Adipocyte (in vitro differentiated cells): ENCODE data around the gene TASP1.
A peak's percentile ranks its signal among the peaks of the same experiment; 100 is the strongest.

Experiments used
- DNase-seq: peaks from one replicate; pipeline ENCODE4 v3.0.0-alpha.2; 2015; ENCODE audit warnings: low read depth
- H3K27me3 ChIP-seq: replicated peaks from 2 replicates; pipeline ENCODE4 v1.7.0; 2013; ENCODE audit warnings: mild to moderate bottlenecking, low read length, moderate library complexity; ENCODE audit not compliant: control insufficient read depth, insufficient read depth
- H3K36me3 ChIP-seq: 2 replicates; pipeline ENCODE4 v1.7.0; 2013; ENCODE audit warnings: low read length, mild to moderate bottlenecking, moderate library complexity; ENCODE audit not compliant: control insufficient read depth, insufficient read depth, severe bottlenecking
- H3K4me1 ChIP-seq: 2 replicates; pipeline ENCODE4 v1.7.0; 2013; ENCODE audit warnings: mild to moderate bottlenecking, low read length, moderate library complexity; ENCODE audit not compliant: control insufficient read depth, insufficient read depth
- H3K4me3 ChIP-seq: 2 replicates; pipeline ENCODE4 v1.7.0; 2013; ENCODE audit warnings: mild to moderate bottlenecking, low read length, moderate library complexity
- H3K9ac ChIP-seq: 2 replicates; pipeline ENCODE4 v1.7.0; 2013; ENCODE audit warnings: mild to moderate bottlenecking, low read length, moderate library complexity
- H3K9me3 ChIP-seq: 2 replicates; pipeline ENCODE4 v1.7.0; 2013; ENCODE audit warnings: mild to moderate bottlenecking, low read length, moderate library complexity; ENCODE audit not compliant: control insufficient read depth

TASP1 gene

GRCh38 chr20:13455713-13456112 is 183.0 kb downstream of the TASP1 start:
- no peaks in the 10 kb centered on the region for H3K27me3 ChIP-seq
- peaks cover 5% of the 10 kb centered on the region for H3K4me1 ChIP-seq
- no peak overlapping the region for H3K4me3 ChIP-seq
- no peaks in the 10 kb centered on the region for H3K36me3 ChIP-seq
- DNase-seq: peak; percentile 38
- no peaks in the 10 kb centered on the region for H3K9me3 ChIP-seq
- H3K9ac ChIP-seq: no peak overlapping the region

- H3K4me1 ChIP-seq: peaks cover 8% of the 10 kb centered on the region
- H3K27me3 ChIP-seq: no peaks in the 10 kb centered on the region
- no peak overlapping the region for H3K4me3 ChIP-seq
- no peak overlapping the region for H3K9ac ChIP-seq
- no peaks in the 10 kb centered on the region for H3K9me3 ChIP-seq
- no peak for DNase-seq
- H3K36me3 ChIP-seq: no peaks in the 10 kb centered on the region
These were observed 185.4 kb downstream of the TASP1 start for GRCh38 chr20:13453367-13453766.

GRCh38 chr20:13452470-13453124 is 186.1 kb downstream of the TASP1 start:
- Histone ChIP-seq H3K9me3 (no peaks in the 10 kb centered on the region), H3K4me3 (no peak overlapping the region), H3K27me3 (no peaks in the 10 kb centered on the region), H3K9ac (no peak overlapping the region), H3K4me1 (peaks cover 8% of the 10 kb centered on the region), H3K36me3 (no peaks in the 10 kb centered on the region)
- DNase-seq: no peak

- Histone ChIP-seq H3K4me3 (no peak overlapping the region), H3K36me3 (no peaks in the 10 kb centered on the region), H3K9ac (no peak overlapping the region), H3K4me1 (peaks cover 2% of the 10 kb centered on the region), H3K9me3 (no peaks in the 10 kb centered on the region), H3K27me3 (no peaks in the 10 kb centered on the region)
- no peak for DNase-seq
These were observed 188.8 kb downstream of the TASP1 start for GRCh38 chr20:13449868-13450434.

GRCh38 chr20:13447385-13448180 is 191.1 kb downstream of the TASP1 start:
- Histone ChIP-seq H3K4me1 (peaks cover 2% of the 10 kb centered on the region), H3K9ac (no peak overlapping the region), H3K27me3 (no peaks in the 10 kb centered on the region), H3K36me3 (no peaks in the 10 kb centered on the region), H3K9me3 (no peaks in the 10 kb centered on the region), H3K4me3 (no peak overlapping the region)
- DNase-seq: no peak

- H3K9me3 ChIP-seq: no peaks in the 10 kb centered on the region
- H3K27me3 ChIP-seq: no peaks in the 10 kb centered on the region
- no peaks in the 10 kb centered on the region for H3K36me3 ChIP-seq
- H3K4me1 ChIP-seq: no peaks in the 10 kb centered on the region
- DNase-seq: no peak
- no peak overlapping the region for H3K9ac ChIP-seq
- H3K4me3 ChIP-seq: no peak overlapping the region
These were observed 195.0 kb downstream of the TASP1 start for GRCh38 chr20:13443690-13444089.

- Histone ChIP-seq H3K9ac (no peak overlapping the region), H3K4me3 (no peak overlapping the region), H3K36me3 (no peaks in the 10 kb centered on the region), H3K4me1 (no peaks in the 10 kb centered on the region), H3K9me3 (no peaks in the 10 kb centered on the region), H3K27me3 (no peaks in the 10 kb centered on the region)
- DNase-seq: no peak
These were observed 195.7 kb downstream of the TASP1 start for GRCh38 chr20:13442986-13443385.

- Histone ChIP-seq H3K4me3 (no peak overlapping the region), H3K36me3 (no peaks in the 10 kb centered on the region), H3K27me3 (no peaks in the 10 kb centered on the region), H3K4me1 (no peaks in the 10 kb centered on the region), H3K9ac (no peak overlapping the region), H3K9me3 (no peaks in the 10 kb centered on the region)
- no peak for DNase-seq
These were observed 197.3 kb downstream of the TASP1 start for GRCh38 chr20:13441388-13441787.

GRCh38 chr20:13436530-13436929 is 202.2 kb downstream of the TASP1 start:
- no peaks in the 10 kb centered on the region for H3K4me1 ChIP-seq
- H3K36me3 ChIP-seq: peaks cover 9% of the 10 kb centered on the region
- H3K9ac ChIP-seq: no peak overlapping the region
- no peaks in the 10 kb centered on the region for H3K27me3 ChIP-seq
- no peaks in the 10 kb centered on the region for H3K9me3 ChIP-seq
- H3K4me3 ChIP-seq: no peak overlapping the region
- DNase-seq: no peak

GRCh38 chr20:13432126-13432525 is 206.6 kb downstream of the TASP1 start:
- H3K27me3 ChIP-seq: no peaks in the 10 kb centered on the region
- no peaks in the 10 kb centered on the region for H3K4me1 ChIP-seq
- no peak for DNase-seq
- H3K9me3 ChIP-seq: no peaks in the 10 kb centered on the region
- peaks cover 14% of the 10 kb centered on the region for H3K36me3 ChIP-seq
- H3K4me3 ChIP-seq: no peak overlapping the region
- H3K9ac ChIP-seq: no peak overlapping the region

- Histone ChIP-seq H3K27me3 (no peaks in the 10 kb centered on the region), H3K4me3 (no peak overlapping the region), H3K9me3 (no peaks in the 10 kb centered on the region), H3K9ac (no peak overlapping the region), H3K4me1 (no peaks in the 10 kb centered on the region), H3K36me3 (peaks cover 14% of the 10 kb centered on the region)
- no peak for DNase-seq
These were observed 208.3 kb downstream of the TASP1 start for GRCh38 chr20:13430346-13431002.
